Testis (tissue), 3 donors: Measurements from ENCODE around the gene ZNF839. TPM values are rescaled to one million over a fixed set of nuclear protein-coding genes. Genes with fewer than 3 reads are reported as not detected.
A peak's percentile ranks its signal among the peaks of the same experiment; 100 is the strongest.
"Not testable (repeated sequence)": the region's sequence is repeated elsewhere in the genome, so short reads cannot be mapped to it uniquely, and the experiment has no call there.

Source experiments
- DNase-seq: peaks from one replicate; pipeline ENCODE4 v3.0.0-alpha.2; 2019
- H3K27ac ChIP-seq, 2 donors: fragments of 200-600 bp; sonication (generic); one replicate each; pipeline ENCODE4 v1.5.1; 2019
- H3K27me3 ChIP-seq: fragments of 200-600 bp; sonication (generic); one replicate; pipeline ENCODE4 v1.5.1; 2019
- H3K36me3 ChIP-seq: fragments of 200-600 bp; sonication (generic); one replicate; pipeline ENCODE4 v1.5.1; 2017; ENCODE audit warnings: low read depth; ENCODE audit errors: missing control alignments
- H3K4me1 ChIP-seq: fragments of 200-600 bp; sonication (generic); one replicate; pipeline ENCODE4 v1.5.1; 2019
- H3K4me3 ChIP-seq, 2 donors: fragments of 200-600 bp; sonication (generic); one replicate each; pipeline ENCODE4 v1.5.1; 2017 to 2019
- H3K9me3 ChIP-seq: fragments of 200-600 bp; sonication (generic); one replicate; pipeline ENCODE4 v1.5.1; 2017
- CTCF ChIP-seq, 3 experiments: fragments of 450-650 bp in 2 of 3; fragments of 200-600 bp in 1 of 3; sonication (generic) in 1 of 3; IDR thresholded peaks; one replicate each; pipeline ENCODE4 v1.5.1; 2016 to 2019; ENCODE audit warnings: antibody characterized with exemption in 3 of 3, mild to moderate bottlenecking in 2 of 3, moderate library complexity in 1 of 3
- POLR2A ChIP-seq: fragments of 450-650 bp; IDR thresholded peaks from one replicate; pipeline ENCODE4 v1.6.1; 2017; ENCODE audit warnings: antibody characterized with exemption, mild to moderate bottlenecking, moderate library complexity
- WGBS, 2 donors: methylation state at CpG; one replicate each; pipeline ENCODE4 v1.1.5; 2018; 5-methylcytosine and 5-hydroxymethylcytosine counted together
- intact Hi-C: fragments of 100-400 bp; cut with DNase I; formaldehyde crosslinking; loops from one replicate; pipeline ENCODE4 v1.15.1; 2023; ENCODE audit warnings: low total_unique reads
- polyA plus RNA-seq: library from polyadenylated mRNA; stranded (reverse); fragments of 350-450 nt; fragmentation: Illumina TruSeq; extraction: RNeasy Lipid Tissue Mini Kit (QIAGEN cat#74804); gene quantifications from one replicate; pipeline ENCODE4 v1.2.3, GENCODE V29; 2014; ENCODE audit warnings: low read depth, low replicate concordance; ENCODE audit not compliant: insufficient read depth
- total RNA-seq, 2 donors: library from RNA; depleted of rRNA; stranded (reverse); fragments of >200 nt; gene quantifications; one replicate each; pipeline ENCODE4 v1.2.3, GENCODE V29; 2016

ZNF839 gene
- total and polyA plus RNA-seq, 3 donors from 2014 or later, result 41.4 to 59.0 (median 55.4) TPM

GRCh38 chr14:102344485-102344884 is 24.9 kb downstream of the ZNF839 start:
- TF ChIP-seq POLR2A (no peak), CTCF (IDR thresholded peaks at IDR 0.05) (no peak)
- DNase-seq, result peak; percentile 46
- H3K4me3 ChIP-seq, result no peak overlapping the region
- no peaks in the 10 kb centered on the region for H3K36me3 ChIP-seq
- no peaks in the 10 kb centered on the region for H3K27me3 ChIP-seq
- H3K27ac ChIP-seq, result no peak overlapping the region
- 65 to 66% methylated on average over 5 of the region's 5 CpGs for WGBS, 2 donors
- intact Hi-C loops, result no loop called here
- no peaks in the 10 kb centered on the region for H3K4me1 ChIP-seq
- no peaks in the 10 kb centered on the region for H3K9me3 ChIP-seq

GRCh38 chr14:102345232-102345631 is 25.7 kb downstream of the ZNF839 start:
- no peaks in the 10 kb centered on the region for H3K27me3 ChIP-seq
- no peaks in the 10 kb centered on the region for H3K4me1 ChIP-seq
- H3K4me3 ChIP-seq, result no peak overlapping the region
- 80 to 88% methylated on average over 2 to 3 of the region's 3 CpGs for WGBS, 2 donors
- no peak overlapping the region for H3K27ac ChIP-seq
- no peak for TF ChIP-seq CTCF (IDR thresholded peaks at IDR 0.05)
- no peak for TF ChIP-seq POLR2A
- H3K9me3 ChIP-seq, result no peaks in the 10 kb centered on the region
- no peak for DNase-seq
- intact Hi-C loops, result no loop called here
- no peaks in the 10 kb centered on the region for H3K36me3 ChIP-seq

GRCh38 chr14:102346645-102347044 is 27.1 kb downstream of the ZNF839 start:
- H3K4me3 ChIP-seq, result no peak overlapping the region
- WGBS, 2 donors, result 93 to 96% methylated on average over 4 of the region's 4 CpGs
- H3K27me3 ChIP-seq, result no peaks in the 10 kb centered on the region
- intact Hi-C loops, result no loop called here
- no peak overlapping the region for H3K27ac ChIP-seq
- H3K4me1 ChIP-seq, result no peaks in the 10 kb centered on the region
- no peaks in the 10 kb centered on the region for H3K9me3 ChIP-seq
- no peak for TF ChIP-seq CTCF (IDR thresholded peaks at IDR 0.05)
- TF ChIP-seq POLR2A, result no peak
- DNase-seq, result no peak
- H3K36me3 ChIP-seq, result no peaks in the 10 kb centered on the region

GRCh38 chr14:102348376-102348775 is 28.8 kb downstream of the ZNF839 start:
- DNase-seq, result no peak
- Histone ChIP-seq H3K9me3 (no peaks in the 10 kb centered on the region), H3K27ac (no peak overlapping the region), H3K27me3 (no peaks in the 10 kb centered on the region), H3K4me1 (no peaks in the 10 kb centered on the region), H3K4me3 (no peak overlapping the region), H3K36me3 (no peaks in the 10 kb centered on the region)
- intact Hi-C loops, result no loop called here
- WGBS, 2 donors, result 81 to 88% methylated on average over 11 to 16 of the region's 16 CpGs
- TF ChIP-seq POLR2A (no peak), CTCF (IDR thresholded peaks at IDR 0.05) (no peak)

GRCh38 chr14:102351023-102351422 is 31.5 kb downstream of the ZNF839 start:
- Histone ChIP-seq H3K9me3 (no peaks in the 10 kb centered on the region), H3K4me1 (no peaks in the 10 kb centered on the region), H3K27me3 (no peaks in the 10 kb centered on the region), H3K27ac (no peak overlapping the region), H3K4me3 (no peak overlapping the region), H3K36me3 (no peaks in the 10 kb centered on the region)
- 81 to 93% methylated on average over 7 to 10 of the region's 10 CpGs for WGBS, 2 donors
- TF ChIP-seq CTCF (IDR thresholded peaks at IDR 0.05) (no peak), POLR2A (no peak)
- intact Hi-C loops, result no loop called here
- DNase-seq, result no peak

DNA sequence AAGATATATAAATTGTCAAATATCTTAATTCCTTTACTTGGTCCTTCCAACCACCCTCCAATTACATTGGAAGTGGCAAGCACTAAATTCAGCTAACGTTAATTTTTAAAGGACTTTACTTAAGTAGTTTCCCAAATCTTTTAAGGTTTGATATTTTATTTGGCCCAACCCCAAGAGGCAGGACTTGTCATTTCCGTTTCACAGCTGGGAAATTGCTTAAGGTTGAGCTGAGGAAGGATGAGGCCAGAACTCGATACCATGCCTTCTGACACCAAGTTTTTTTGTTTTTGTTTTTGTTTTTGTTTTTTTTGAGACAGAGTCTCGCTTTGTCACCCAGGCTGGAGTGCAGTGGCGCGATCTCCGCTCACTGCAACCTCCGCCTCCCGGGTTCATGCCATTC is 32.0 kb downstream of the ZNF839 start:
- H3K4me3 ChIP-seq, H3K9me3 ChIP-seq, H3K27me3 ChIP-seq, H3K4me1 ChIP-seq, H3K36me3 ChIP-seq, intact Hi-C loops, DNase-seq, H3K27ac ChIP-seq: not testable (repeated sequence)
- WGBS, 2 donors, result 75 to 77% methylated on average over 9 of the region's 9 CpGs
